Stimulated activated CD4-positive, alpha-beta T cell treated with anti-CD3 and anti-CD28 coated beads, Interleukin-15, amount 100 ng/mL, for 48 hours (primary cell): ENCODE measurements around the gene KLF13.

Experiments used
- DNase-seq, 2 donors: peaks; one replicate each; pipeline ENCODE4 v3.0.0-alpha.2; 2020; ENCODE audit warnings: low read depth in 2 of 2

Gene KLF13

DNA sequence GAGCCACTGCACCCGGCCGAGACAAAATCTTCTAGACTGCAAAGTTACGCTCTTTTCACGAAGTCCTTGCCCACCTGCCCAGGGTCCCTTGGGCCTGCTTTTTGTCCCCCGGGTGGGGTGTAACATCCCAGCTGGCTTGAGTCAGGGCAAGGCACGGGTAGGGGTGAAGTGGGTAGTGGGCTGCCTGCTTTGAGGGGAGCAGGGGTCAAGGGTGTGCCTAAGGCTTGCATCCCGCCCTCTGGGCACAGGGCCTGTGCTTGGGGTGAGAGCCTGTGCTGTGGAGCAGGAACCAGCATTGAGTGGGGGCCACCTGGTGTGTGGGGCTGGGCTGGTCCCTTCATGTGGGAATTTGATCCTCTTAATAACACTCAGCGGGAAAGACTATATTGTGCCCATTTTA, 74.6 kb downstream of the KLF13 start:
- no peak for DNase-seq

DNA sequence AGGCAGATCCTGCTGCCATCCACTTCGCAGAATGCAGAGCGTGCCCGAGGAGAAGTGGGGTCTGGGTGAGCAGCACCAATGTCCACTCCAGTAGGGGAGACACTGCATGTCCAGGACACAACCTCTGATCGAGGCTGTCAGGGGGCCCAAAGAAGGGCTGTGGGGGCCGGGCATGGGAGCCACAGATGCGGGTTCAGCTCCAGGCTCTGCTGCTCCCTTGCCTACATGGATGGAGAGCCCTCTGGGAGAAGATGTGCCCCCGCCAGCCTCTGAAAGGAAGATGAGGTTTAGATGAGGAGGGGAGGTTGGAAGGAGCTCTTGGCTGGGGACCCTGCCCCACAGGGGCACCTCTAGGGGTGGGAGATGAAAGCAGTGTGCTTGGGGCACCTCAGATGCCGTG, 75.4 kb downstream of the KLF13 start:
- no peak for DNase-seq

GRCh38 chr15:31402511-31403056, 75.9 kb downstream of the KLF13 start:
- no peak for DNase-seq

- no peak for DNase-seq
Observed at GRCh38 chr15:31403096-31403495, 76.5 kb downstream of the KLF13 start.

DNA sequence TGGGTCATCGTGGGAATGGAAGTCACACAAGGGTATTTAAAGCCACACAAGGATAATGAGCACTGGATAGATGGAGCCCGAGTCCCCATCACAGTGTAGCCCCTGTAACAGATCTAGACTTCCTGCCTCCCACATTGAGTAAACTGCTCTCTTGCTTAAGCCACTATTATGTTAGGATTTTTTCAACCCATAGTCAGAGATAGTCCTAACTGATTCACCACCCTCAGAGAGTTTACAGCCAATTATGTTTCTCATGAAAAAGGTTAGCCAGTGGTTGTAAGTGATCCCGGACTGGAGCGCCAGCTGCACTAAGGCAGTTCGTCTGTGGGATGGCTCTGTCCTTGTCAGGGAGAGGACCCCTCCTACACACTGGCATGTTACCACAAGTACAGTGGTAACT, 77.0 kb downstream of the KLF13 start:
- DNase-seq: no peak

DNA sequence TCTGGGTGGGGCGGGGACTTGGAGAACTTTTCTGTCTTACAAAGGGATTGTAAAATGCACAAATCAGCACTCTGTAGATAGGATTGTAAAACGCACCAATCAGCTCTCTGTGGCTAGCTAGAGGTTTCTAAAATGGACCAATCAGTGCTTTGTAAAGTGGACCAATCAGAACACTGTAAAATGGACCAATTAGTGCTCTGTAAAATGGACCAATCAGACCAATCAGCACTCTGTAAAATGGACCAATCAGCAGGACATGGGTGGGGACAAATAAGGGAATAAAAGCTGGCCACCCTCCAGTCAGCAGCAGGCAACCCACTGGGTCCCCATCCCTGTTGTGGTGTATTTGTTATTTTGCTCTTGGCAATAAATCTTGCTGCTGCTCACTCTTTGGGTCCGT, 77.7 kb downstream of the KLF13 start:
- DNase-seq: no peak

DNA sequence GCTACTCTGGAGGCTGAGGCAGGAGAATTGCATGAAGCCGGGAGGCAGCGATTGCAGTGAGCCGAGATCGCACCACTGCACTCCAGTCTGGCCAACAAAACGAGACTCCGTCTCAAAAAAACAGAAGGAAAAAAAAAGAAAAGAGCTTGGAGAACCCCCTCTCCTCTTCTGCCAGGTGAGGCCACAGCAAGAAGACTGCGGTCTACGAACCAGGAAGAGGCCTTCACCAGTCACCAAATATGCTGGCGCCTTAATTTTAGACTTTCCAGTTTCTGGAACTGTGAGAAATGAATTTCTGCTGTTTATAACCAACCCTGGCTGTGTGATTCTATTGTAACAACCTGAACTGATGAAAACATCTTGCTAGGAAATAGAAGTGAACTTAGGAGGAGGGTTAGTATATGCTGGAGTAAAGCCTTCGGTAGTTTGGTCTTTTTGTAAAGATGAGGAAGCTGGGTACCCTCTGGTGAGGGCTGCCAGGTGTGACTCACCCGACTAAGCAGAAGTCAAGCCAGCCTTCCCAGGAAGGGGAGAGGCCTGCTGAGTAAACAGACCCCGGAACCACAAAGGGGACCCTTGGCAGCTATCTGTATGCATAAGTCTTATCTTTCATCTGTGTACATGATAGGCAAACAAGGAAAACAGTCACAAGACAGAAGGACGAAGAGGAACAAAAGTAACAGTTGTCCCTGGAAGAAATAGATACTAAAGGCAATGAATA, 78.7 kb downstream of the KLF13 start:
- DNase-seq: no peak

DNA sequence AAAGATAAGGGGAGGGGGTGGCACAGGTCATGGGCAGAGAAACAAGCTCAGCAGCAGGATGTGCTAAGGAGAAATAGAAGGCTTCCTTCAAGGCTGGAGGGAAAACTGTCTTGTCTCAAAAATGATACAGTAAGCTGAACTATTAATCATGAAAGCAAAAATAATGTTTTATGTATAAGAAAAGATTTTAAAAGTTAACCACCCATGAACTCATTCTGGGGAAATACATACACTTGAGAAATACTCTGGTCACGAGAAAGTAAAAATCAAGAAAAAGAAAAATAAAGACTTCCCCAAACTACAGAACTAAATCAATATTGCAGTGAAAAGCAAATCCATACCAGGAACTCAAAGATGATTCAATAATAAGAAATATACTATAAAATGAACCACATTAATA, 80.7 kb downstream of the KLF13 start:
- no peak for DNase-seq

DNA sequence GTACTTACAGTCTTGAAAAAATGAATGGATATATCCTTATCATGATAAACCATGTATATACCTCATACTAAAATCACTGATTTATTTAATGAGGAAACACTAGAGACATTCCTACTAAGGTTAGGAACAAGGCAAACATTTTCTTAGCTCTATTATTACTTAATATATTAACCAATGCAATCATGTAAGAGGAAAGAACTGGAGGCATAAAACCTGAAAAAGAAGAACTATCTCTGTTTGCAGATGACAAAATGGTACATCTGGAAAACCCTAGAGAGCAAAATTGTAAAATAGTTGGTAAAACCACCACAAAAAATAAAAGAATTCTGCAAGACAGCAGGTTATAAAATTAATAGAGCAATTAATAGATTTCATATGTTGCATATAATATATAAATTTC, 81.2 kb downstream of the KLF13 start:
- no peak for DNase-seq

GRCh38 chr15:31408724-31409123, 82.1 kb downstream of the KLF13 start:
- no peak for DNase-seq

DNA sequence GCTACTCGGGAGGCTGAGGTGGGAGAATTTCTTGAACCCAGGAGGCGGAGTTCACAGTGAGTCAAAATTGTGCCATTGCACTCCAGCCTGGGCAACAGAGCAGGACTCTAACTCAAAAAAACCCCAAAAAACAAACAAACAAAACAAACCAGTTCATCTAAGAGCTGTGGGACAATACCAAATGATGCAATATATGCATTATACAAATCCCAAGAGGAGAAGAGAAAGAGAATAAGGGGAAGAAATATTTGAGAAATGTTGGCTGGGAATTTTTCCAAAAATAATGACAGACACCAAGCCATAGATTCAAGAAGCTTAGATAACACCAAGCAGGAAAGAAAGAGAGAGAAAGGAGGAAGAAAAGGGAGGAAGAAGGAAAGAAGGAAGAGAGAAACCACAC, 82.5 kb downstream of the KLF13 start:
- no peak for DNase-seq

DNA sequence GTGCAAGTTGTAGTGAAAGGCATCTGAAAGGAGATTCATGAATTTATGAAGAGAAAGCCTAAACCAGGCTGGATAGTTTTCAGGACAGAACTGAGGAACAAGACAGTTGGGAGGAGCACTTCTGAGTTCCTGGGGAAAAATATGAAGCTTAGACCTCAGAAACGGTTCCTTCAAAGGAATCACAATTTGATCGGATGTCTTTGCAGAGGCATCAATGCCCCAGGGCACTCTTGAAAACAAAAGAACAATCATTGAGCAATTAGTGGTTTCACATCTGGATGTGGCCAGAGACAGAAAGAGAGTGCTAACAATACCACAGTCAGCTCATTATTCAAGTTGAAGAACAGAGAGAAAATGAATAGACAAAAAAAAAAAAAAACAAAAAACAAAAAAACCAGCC, 86.2 kb downstream of the KLF13 start:
- DNase-seq: no peak

- DNase-seq: no peak
Observed at GRCh38 chr15:31415201-31415600, 88.6 kb downstream of the KLF13 start.

DNA sequence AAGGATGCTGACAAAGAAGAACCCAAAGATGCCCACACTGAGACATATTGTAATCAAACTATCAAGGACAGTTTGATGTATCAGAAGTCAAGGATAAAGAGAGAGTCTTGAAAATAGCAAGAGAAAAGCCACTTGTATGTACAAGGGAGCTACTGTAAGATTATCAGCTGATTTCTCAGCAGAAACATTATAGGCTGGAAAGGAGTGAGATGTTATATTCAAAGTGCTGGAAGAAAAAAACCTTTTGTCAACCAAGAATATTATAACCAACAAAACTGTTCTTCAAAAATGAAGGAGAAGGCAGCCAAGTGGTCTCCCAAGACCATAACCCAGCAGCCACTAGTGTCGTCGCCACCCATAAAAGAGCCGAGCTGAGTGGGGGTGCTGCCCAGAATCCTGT, 93.2 kb downstream of the KLF13 start:
- no peak for DNase-seq

DNA sequence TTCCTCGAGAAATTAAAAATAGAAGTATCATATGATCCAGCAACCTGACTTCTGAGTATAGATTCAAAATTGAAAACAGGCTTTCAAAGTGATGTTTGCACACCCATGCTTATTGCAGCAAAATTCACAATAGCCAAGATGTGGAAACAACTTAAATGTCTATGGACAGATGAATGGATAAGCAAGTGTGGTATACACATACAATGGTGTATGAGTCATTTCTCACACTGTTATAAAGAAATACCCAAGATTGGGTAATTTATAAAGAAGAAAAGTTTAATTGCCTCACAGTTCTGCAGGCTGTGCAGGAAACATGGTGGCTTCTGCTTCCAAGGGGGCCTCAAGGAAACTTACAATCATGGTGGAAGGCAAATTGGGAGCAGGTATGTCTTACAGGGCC, 100.8 kb downstream of the KLF13 start:
- no peak for DNase-seq
